Upper lobe of left lung (tissue), 4 donors: ENCODE results near the gene GMDS.

Experiments used
- EP300 ChIP-seq, 4 donors: sonication (generic); formaldehyde crosslinking; IDR thresholded peaks; one replicate each; pipeline ENCODE4 v1.5.1; 2017; ENCODE audit warnings: antibody characterized with exemption in 4 of 4, control low read depth in 2 of 4
- POLR2A ChIP-seq, 4 donors: fragments of 450-650 bp; IDR thresholded peaks; one replicate each; pipeline ENCODE4 v1.5.1; 2016 to 2017; ENCODE audit warnings: antibody characterized with exemption in 4 of 4, mild to moderate bottlenecking in 2 of 4
- TF ChIP-seq, protein P1 (sequence below), 6 experiments: fragments of 450-650 bp in 4 of 6; fragments of 200-600 bp in 2 of 6; sonication (generic) in 2 of 6; IDR thresholded peaks; one replicate each; pipeline ENCODE4 v1.5.1; 2016 to 2019; ENCODE audit warnings: antibody characterized with exemption in 6 of 6

DNA sequence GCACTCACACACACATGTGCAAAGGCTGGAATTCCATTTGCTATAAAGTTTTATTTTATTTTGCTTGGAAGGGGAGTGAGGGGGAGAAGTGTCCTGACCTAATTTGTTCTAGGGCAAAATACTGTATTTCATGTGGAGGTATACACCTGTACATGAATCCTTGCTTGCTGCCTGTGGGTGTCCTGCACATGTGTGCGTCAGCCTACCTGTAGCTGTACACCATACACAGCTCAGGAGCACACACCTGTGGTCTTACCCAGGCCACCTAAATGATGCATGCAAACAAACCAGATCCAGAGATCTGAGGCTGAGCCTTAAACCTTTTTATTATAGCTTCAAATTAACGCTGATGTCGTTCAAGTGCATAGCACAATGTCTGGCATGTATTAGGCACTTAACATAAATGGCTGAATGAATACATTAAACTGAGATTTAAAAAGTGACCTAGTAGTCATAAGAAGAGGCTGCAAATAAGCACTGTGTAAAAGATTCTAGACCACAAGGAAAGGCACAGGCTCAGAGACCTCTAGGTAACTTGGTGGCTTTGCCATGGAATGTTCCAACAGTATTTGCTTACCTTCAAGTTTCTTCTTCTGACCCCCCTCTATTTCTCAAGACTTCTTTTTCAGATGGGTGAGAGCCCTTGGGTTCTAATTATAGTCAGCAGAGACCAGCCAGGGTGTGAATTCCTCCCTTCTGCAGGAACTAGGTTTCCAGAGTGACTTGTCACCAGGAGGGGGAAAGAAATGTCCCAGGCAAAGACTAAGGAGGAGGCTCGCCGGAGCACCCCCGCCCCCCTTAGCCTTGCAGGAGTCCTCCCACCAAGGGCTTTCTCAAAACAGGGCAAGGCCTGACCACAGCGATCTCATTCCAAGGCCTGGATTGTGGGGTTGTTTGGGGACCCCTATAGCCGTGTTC lies 622.3 kb downstream of the GMDS start:
- TF ChIP-seq, protein P1, sequence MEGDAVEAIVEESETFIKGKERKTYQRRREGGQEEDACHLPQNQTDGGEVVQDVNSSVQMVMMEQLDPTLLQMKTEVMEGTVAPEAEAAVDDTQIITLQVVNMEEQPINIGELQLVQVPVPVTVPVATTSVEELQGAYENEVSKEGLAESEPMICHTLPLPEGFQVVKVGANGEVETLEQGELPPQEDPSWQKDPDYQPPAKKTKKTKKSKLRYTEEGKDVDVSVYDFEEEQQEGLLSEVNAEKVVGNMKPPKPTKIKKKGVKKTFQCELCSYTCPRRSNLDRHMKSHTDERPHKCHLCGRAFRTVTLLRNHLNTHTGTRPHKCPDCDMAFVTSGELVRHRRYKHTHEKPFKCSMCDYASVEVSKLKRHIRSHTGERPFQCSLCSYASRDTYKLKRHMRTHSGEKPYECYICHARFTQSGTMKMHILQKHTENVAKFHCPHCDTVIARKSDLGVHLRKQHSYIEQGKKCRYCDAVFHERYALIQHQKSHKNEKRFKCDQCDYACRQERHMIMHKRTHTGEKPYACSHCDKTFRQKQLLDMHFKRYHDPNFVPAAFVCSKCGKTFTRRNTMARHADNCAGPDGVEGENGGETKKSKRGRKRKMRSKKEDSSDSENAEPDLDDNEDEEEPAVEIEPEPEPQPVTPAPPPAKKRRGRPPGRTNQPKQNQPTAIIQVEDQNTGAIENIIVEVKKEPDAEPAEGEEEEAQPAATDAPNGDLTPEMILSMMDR (IDR thresholded peaks at IDR 0.05): no peak
- no peak for TF ChIP-seq POLR2A (IDR thresholded peaks at IDR 0.05)
- no peak for TF ChIP-seq EP300 (IDR thresholded peaks at IDR 0.05)
